Karpas-422 (cell line): ENCODE results near the gene HYDIN. TPM values are rescaled to one million over a fixed set of nuclear protein-coding genes. Genes with fewer than 3 reads are reported as not detected.
"Not testable (repeated sequence)": the region's sequence is repeated elsewhere in the genome, so short reads cannot be mapped to it uniquely, and the experiment has no call there.

Experiments
- DNase-seq: peaks from one replicate; pipeline ENCODE4 v3.0.0-alpha.2; 2015
- H2AFZ ChIP-seq: fragments of 200-600 bp; sonication (generic); 2 replicates; pipeline ENCODE4 v1.6.1; 2014; ENCODE audit warnings: antibody characterized with exemption, low read length, mixed read lengths
- H3K27ac ChIP-seq: fragments of 200-600 bp; sonication (generic); 2 replicates; pipeline ENCODE4 v1.5.1; 2014; ENCODE audit warnings: mild to moderate bottlenecking, low read length, moderate library complexity
- H3K27me3 ChIP-seq: fragments of 200-600 bp; sonication (generic); 2 replicates; pipeline ENCODE4 v1.6.1; 2014; ENCODE audit warnings: low read length, mixed read lengths
- H3K36me3 ChIP-seq: fragments of 200-600 bp; sonication (generic); 2 replicates; pipeline ENCODE4 v1.6.1; 2014; ENCODE audit warnings: low read length, mixed read lengths; ENCODE audit not compliant: insufficient read depth
- H3K4me1 ChIP-seq: fragments of 200-600 bp; sonication (generic); 2 replicates; pipeline ENCODE4 v1.6.1; 2014; ENCODE audit warnings: mild to moderate bottlenecking, low read length, mixed read lengths
- H3K4me2 ChIP-seq: fragments of 200-600 bp; sonication (generic); 2 replicates; pipeline ENCODE4 v1.6.1; 2014; ENCODE audit warnings: low read length, low read depth, mild to moderate bottlenecking; ENCODE audit not compliant: poor library complexity, severe bottlenecking
- H3K4me3 ChIP-seq: fragments of 200-600 bp; sonication (generic); 2 replicates; pipeline ENCODE4 v1.5.1; 2014; ENCODE audit warnings: mild to moderate bottlenecking, antibody characterized with exemption, low read length, mixed read lengths
- H3K79me2 ChIP-seq: fragments of 200-600 bp; sonication (generic); 2 replicates; pipeline ENCODE4 v1.6.1; 2014; ENCODE audit warnings: mild to moderate bottlenecking, low read length, mixed read lengths
- H3K9ac ChIP-seq: fragments of 200-600 bp; sonication (generic); 2 replicates; pipeline ENCODE4 v1.6.0; 2014; ENCODE audit warnings: low read length
- H3K9me2 ChIP-seq: fragments of 200-600 bp; sonication (generic), shearing (Covaris generic); replicated peaks from 2 replicates; pipeline ENCODE4 v1.6.0; 2014; ENCODE audit warnings: mild to moderate bottlenecking, low read length, moderate library complexity; ENCODE audit not compliant: insufficient read depth
- H3K9me3 ChIP-seq: fragments of 300-700, 200-600 bp; sonication (generic); 2 replicates; pipeline ENCODE4 v1.6.1; 2014; ENCODE audit warnings: low read length, mixed read lengths
- H4K20me1 ChIP-seq: fragments of 200-600 bp; sonication (generic); 2 replicates; pipeline ENCODE4 v1.6.1; 2014; ENCODE audit warnings: mild to moderate bottlenecking, antibody characterized with exemption, low read length, low read depth; ENCODE audit not compliant: insufficient read depth
- total RNA-seq: library from RNA; depleted of rRNA; stranded (reverse); fragments of >200 nt; shearing (Covaris generic); gene quantifications from 2 replicates; pipeline ENCODE4 v1.2.3, GENCODE V29; 2014; ENCODE audit warnings: low replicate concordance

HYDIN gene
- total RNA-seq, 1 experiment from 2014 or later, result not detected

DNA sequence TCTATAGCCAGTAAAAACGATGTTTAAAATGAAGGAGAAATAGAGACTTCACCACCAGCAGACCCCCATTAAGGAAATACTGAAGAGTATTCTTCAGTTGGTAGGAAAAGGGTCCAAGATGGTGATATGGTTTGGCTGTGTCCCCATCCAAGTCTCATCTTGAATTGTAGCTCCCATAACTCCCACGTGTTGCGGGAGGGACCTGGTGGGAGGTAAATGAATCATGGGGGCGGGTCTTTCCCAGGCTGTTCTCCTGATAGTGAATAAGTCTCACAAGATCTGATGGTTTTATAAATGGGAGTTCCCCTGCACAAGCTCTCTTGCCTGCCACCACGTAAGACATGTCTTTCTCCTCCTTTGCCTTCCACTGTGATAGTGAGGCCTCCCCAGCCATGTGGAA lies 352.6 kb downstream of the HYDIN start:
- not testable (repeated sequence) for H3K9me2 ChIP-seq, H3K27me3 ChIP-seq, H3K27ac ChIP-seq, H3K4me2 ChIP-seq, H3K4me1 ChIP-seq, H3K4me3 ChIP-seq, H3K36me3 ChIP-seq, H4K20me1 ChIP-seq, DNase-seq, H3K9me3 ChIP-seq, H3K9ac ChIP-seq, H3K79me2 ChIP-seq, H2AFZ ChIP-seq

DNA sequence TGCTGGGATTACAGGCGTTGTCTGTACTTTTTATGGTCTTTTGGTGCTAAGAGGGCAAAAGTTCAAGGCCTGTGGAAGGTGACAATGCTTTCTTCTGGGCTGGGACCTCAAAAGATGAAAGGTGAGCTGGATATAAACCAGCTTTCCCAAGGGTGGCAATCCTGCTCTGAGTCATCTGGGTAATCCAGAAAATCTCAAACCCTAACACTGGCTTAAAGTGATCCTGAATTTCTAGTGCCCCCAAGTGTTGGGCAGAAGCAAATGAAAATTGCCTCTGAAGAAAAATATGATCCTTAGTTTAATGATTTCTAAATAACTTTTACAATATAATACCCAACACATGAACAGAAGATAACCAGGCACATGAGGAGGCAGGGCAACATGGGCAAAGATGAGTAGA lies 354.1 kb downstream of the HYDIN start:
- not testable (repeated sequence) for DNase-seq, H2AFZ ChIP-seq, H3K27me3 ChIP-seq, H3K9me3 ChIP-seq, H3K9ac ChIP-seq, H3K4me3 ChIP-seq, H3K9me2 ChIP-seq, H4K20me1 ChIP-seq, H3K27ac ChIP-seq, H3K36me3 ChIP-seq, H3K79me2 ChIP-seq, H3K4me2 ChIP-seq, H3K4me1 ChIP-seq

DNA sequence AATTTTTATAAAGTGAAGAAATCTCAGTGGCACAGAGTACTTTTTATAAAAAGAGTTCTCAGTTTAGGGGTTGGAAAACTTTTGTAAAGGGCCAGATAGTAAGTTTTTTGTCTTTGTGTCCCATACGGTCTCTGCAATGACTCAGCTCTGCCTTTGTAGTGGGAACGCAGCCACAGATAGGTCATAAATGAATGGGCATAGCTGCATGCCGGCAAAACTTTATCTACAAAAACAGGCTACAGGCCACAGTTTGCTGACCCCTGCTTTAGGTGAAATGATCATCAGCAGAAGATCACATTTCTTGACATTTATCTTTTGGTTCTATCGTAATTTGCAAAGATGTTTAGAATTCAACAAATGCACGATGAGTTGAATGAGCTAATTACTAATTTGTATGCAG lies 365.8 kb downstream of the HYDIN start:
- H4K20me1 ChIP-seq, H3K9me3 ChIP-seq, H3K4me1 ChIP-seq, H3K27me3 ChIP-seq, H3K9me2 ChIP-seq, H3K4me3 ChIP-seq, H3K9ac ChIP-seq, H3K79me2 ChIP-seq, DNase-seq, H3K36me3 ChIP-seq, H3K27ac ChIP-seq, H2AFZ ChIP-seq, H3K4me2 ChIP-seq: not testable (repeated sequence)

DNA sequence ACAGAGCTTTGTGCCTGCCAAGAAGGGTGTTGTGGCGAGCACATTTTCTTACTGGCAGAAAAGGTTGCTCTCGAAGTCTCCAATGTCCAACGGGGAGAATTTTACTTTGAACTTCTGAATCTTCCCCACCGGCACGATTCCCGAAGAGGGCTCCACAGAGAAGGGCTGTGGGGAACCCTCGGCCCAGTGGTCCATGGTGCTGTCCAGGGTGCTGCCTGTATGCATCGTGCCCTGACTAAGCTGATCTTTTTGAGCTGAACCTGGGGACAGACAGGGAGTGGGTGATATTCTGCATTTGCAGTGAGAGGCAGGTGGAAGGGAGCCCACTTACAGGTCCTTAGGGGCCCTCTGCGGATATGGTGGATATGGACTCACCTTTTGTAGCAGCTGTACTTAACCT lies 368.5 kb downstream of the HYDIN start:
- not testable (repeated sequence) for DNase-seq, H3K4me3 ChIP-seq

DNA sequence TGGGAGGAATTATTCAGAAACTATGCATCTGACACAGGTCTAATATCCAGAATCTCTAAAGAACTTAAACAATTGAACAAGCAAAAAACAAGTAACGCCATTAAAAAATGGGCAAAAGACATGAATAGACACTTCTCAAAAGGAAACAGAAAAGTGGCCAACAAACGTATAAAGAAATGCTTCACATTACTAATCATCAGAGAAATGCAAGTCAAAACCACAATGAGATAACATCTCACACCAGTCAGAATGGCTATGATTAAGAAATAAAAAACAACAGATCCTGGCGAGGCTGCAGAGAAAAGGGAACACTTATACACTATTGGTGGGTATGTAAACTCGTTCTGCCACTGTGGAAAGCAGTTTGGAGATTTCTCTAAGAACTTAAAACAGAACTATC lies 379.2 kb downstream of the HYDIN start:
- not testable (repeated sequence) for H3K36me3 ChIP-seq, H3K27ac ChIP-seq, DNase-seq, H3K27me3 ChIP-seq, H4K20me1 ChIP-seq, H3K9me3 ChIP-seq, H3K9ac ChIP-seq, H3K4me1 ChIP-seq, H2AFZ ChIP-seq, H3K79me2 ChIP-seq, H3K4me2 ChIP-seq, H3K4me3 ChIP-seq, H3K9me2 ChIP-seq

More for the DNA sequence above, 368.5 kb downstream of the HYDIN start:
- H3K36me3 ChIP-seq, H4K20me1 ChIP-seq, H3K9ac ChIP-seq, H3K4me2 ChIP-seq, H3K4me1 ChIP-seq, H2AFZ ChIP-seq, H3K9me3 ChIP-seq, H3K9me2 ChIP-seq, H3K27ac ChIP-seq, H3K27me3 ChIP-seq, H3K79me2 ChIP-seq: not testable (repeated sequence)

GRCh38 chr16:70823498-70824118 lies 406.9 kb downstream of the HYDIN start:
- H2AFZ ChIP-seq, DNase-seq, H4K20me1 ChIP-seq, H3K9ac ChIP-seq, H3K79me2 ChIP-seq, H3K9me2 ChIP-seq, H3K27me3 ChIP-seq, H3K36me3 ChIP-seq, H3K4me1 ChIP-seq, H3K27ac ChIP-seq, H3K9me3 ChIP-seq, H3K4me2 ChIP-seq, H3K4me3 ChIP-seq: not testable (repeated sequence)

DNA sequence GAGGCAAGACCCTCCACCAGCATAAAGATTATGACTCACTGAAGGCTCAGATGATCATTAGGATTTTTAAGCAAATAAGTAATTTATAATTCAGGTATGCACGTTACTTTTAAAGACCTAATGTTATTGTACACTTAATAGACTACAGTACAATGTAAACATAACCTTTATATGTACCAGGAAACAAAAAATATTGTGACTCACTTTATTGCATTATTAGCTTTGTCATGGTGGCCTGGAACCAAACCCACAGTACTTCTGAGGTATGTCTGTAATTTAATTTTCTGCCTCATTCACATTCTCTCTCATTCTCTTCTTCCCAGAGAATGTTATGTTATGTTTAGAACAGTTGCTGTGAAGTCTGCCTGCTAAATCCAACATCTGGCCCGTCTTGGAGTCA lies 407.8 kb downstream of the HYDIN start:
- not testable (repeated sequence) for H3K27ac ChIP-seq, H3K4me2 ChIP-seq

DNA sequence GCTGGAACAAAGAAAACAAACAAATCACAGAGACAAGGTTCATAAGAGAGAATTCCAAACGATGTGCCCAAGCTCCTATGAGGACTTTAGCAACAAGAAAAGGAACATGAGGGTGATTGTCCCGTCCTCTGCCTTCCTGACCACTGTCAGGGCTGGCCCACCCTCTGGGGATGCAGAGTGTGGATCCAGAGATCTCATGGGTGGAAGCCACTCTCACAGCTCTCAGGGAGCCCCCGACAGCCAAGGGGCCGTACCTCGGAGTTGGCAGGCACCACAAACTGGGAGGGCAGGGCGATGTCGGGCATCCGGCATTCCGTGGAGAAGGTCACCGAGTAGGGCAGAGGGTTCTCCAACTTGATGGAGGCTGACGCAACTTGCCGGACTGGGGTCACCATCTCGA lies 412.4 kb downstream of the HYDIN start:
- not testable (repeated sequence) for H3K79me2 ChIP-seq, H3K9me2 ChIP-seq, H3K27ac ChIP-seq, H3K4me1 ChIP-seq, H3K9me3 ChIP-seq, H3K36me3 ChIP-seq, DNase-seq, H3K9ac ChIP-seq, H3K27me3 ChIP-seq, H3K4me3 ChIP-seq, H3K4me2 ChIP-seq, H4K20me1 ChIP-seq, H2AFZ ChIP-seq

More for the DNA sequence above, 407.8 kb downstream of the HYDIN start:
- not testable (repeated sequence) for DNase-seq, H3K79me2 ChIP-seq, H3K9me2 ChIP-seq, H3K36me3 ChIP-seq, H2AFZ ChIP-seq, H3K4me3 ChIP-seq, H3K9ac ChIP-seq, H3K27me3 ChIP-seq, H3K4me1 ChIP-seq, H4K20me1 ChIP-seq, H3K9me3 ChIP-seq
